Measurements from ENCODE around the gene COL18A1.

The COL18A1 gene

DNA sequence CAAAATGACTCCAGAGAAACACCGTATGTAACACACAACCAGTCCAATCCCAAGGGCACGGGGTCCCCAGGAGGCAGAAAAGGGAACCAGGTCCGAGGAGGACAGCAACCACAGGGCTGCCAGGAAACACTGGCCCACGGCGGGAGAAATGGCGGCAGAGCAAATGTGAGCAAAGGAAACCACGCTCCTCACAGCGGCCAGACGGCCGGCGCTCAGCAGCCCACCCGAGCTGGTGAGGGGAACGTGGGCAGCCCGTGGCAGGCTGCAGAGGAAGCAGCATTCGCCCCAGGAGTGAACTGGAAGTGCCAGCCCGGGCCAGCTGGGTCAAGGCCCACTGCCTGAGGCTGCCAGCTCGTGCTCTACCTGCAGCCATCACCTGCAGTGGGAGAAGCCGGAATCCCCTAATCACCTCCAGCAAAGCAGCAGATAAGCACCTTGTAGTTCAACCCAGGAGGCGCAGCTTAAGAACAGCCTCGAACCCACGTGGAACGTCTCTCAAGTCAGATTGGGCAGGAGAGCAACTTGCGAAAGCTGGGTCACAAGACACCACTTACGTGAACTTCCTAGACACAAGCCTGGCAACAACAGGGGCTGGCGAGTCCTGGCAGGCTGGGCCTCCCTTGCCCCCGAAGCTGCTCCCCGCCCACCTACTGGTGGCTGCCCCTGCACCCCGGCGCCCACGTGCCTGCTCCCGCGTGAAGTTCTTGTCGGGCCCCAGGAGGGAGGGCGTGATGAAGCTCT lies 130.5 kb downstream of the COL18A1 start:
- DNase-seq (ENCODE audit: low spot score) = no peak

- DNase-seq (ENCODE audit: low spot score) = no peak
These were observed 131.5 kb downstream of the COL18A1 start for GRCh38 chr21:45536301-45537081.

DNA sequence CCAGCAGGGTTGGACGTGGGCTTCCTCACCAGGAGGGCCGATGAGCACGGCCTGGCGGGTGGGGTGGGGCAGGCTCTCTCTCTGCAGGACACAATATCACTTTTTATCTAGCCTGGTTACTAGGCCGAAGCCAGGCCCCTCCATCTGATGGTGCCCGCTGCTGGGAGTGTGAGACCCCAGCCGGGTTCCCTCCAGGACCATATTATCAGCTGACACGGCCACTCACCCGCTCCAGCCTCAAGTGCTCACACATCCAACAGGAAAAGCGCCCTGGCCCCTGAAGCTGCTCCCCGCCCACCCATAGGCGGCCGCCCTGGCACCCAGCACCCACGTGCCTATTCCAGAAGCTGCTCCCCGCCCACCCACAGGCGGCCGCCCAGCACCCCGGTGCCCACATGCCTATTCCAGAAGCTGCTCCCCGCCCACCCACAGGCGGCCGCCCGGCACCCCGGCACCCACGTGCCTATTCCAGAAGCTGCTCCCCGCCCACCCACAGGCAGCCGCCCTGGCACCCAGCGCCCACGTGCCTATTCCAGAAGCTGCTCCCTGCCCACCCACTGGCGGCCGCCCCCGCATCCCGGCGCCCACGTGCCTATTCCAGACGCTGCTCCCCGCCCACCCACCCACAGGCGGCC lies 132.3 kb downstream of the COL18A1 start:
- DNase-seq (ENCODE audit: low spot score) = no peak

DNA sequence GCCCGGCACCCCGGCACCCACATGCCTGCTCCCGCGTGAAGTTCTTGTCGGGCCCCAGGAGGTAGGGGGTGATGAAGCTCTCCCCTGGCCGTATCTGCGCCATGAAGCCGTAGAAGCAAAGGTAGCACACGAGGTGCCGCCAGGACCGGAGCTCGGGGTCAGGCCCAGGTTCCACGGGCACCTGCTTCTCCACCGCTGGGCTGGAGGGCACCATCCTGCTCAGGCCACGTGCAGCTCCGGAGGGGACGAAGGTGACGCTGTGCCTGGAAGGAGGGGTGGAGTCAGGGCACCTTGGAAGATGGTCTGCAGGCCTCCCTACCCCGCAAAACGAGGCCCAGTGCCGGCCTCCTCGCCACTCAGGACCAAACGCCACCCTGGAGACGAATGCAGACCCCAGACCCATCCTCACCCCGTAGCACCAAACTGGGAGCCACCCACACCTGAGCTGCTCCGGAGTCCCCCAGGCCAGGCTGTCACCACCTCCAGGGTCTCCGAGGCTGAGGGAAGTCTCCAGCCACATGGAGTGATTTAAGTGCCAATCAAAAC lies 132.9 kb downstream of the COL18A1 start:
- no peak for DNase-seq (ENCODE audit: low spot score)

DNA sequence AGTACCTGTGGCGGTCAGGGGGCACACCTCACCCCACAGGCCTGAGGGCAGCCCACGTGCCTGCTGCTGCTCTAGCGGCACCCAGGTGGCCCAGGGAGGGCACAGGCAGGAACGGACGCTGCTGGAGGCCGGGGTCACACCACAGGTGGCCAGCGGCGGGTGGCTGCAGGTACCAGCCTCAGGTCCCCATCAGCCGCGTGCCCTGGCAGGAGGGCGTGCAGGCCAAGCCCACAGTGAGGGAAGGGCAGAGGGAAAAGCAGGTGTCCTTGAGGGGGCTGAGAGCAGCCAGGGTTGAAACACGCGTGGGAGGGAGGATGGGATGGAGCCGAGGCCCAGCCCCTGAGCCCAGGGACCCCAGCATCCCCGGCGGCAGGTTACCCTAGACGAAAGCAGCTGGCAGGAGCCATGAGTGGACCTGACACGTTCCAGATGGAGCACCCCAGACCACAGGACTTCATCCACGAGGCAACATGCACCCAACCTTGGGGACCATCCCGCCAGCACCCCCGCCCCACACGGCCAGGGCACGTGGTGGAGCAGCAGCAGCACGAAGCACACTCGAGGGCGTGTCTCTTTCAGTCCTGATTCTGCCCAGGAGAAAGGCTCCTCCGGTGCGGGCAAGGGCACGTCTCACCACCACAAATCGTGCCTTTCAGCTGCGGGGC lies 133.5 kb downstream of the COL18A1 start:
- DNase-seq (ENCODE audit: low spot score) = no peak

DNA sequence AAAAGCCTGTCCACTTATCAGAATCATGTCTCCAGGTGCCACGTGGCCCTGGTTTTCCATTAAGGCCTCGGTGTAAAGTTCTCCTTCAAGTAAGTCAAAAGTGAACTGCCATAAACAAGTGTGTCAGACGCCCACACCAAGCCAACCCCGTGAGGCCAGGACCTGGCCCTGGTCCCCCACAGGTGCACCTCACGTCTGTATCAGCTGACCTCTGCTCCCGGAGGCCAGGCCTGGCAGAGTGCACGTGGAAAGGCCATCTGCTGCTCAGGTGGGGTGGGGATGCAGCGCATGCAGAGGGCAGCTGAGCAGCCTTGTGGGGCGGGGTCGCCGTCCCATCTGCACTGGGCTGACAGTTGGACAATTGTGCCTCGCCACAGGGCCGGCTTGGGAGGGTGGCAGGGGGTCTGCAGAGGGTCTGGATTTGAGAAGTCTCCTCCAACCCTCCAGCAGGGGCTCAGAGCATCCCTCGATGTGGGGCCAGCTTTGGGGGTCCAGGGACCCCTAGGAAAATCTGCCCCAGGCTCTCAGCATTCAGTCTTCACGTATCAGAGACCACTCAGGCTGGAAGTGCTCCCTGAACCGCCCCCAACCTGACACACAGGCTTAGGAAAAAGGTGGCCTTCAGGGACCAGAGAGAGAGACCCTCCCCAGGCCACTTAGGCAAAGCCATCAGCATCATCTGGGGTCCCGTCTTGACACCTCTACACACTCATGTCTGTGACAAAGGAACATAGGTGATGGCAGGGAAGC lies 134.3 kb downstream of the COL18A1 start:
- DNase-seq (ENCODE audit: low spot score) = no peak

- DNase-seq (ENCODE audit: low spot score) = no peak
These were observed 135.0 kb downstream of the COL18A1 start for GRCh38 chr21:45539796-45540600.

- DNase-seq (ENCODE audit: low spot score) = no peak
These were observed 135.6 kb downstream of the COL18A1 start for GRCh38 chr21:45540601-45540970.

GRCh38 chr21:45541221-45542039 lies 136.5 kb downstream of the COL18A1 start:
- DNase-seq (ENCODE audit: low spot score) = peak; percentile 92

GRCh38 chr21:45542242-45542666 lies 137.3 kb downstream of the COL18A1 start, which contains the start of gene SLC19A1:
Gene SLC19A1, minus strand, starts transcription at chr21:45542440. Its CDS starts 4,481 bp downstream, at chr21:45537959.
- DNase-seq (ENCODE audit: low spot score) = peak; percentile 98

DNA sequence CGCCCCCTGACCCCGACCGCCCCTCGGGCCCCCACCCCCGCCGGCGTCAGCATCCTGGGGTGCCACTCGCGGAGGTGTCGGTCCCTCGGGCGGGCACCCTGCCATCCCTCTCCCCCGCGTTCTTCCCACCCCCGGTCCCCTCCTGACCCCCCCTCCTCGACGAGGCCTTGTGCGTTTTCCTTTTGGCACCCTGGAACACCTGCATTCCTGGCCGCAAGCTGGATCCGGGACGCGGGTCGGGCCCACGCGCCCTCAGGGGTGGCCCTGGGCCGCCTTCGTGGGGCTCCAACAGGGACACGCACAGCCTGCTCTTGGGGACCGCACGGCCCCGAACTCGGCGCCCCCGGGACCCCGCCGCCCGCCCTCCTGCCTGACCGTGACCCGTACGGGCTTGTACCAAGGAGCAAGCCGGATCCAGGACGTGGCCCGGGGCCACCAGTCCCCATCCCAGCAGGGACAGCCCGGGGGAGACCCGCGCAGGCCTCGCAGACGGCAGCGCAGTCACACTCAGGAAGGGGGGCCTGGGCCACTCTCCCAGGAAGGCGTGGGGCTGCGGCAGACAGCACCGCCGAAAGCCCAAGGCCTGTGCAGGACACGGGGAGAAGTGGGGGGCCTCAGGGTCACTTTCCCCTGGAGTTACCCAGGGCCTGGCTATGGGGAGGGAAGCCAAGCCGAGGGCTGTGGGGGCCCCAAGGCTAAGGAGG lies 137.9 kb downstream of the COL18A1 start:
- DNase-seq (ENCODE audit: low spot score) = no peak

DNA sequence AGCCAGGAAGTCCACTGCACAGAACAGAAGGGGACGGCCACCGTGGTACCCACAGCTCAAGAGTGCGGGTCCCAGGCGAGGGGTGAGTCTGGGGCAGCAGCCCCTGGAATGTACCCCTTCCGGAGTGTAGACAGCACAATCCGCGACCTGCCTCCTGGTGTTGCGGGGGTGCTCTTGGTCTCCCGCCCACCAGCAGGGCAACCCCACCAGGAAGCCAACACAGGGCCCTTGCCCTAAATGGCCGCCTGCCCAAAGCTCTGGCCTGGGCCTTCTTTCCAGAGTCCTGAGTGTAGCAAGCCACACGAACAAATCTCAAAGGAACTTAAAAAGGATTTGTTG lies 138.4 kb downstream of the COL18A1 start:
- DNase-seq (ENCODE audit: low spot score) = no peak

DNA sequence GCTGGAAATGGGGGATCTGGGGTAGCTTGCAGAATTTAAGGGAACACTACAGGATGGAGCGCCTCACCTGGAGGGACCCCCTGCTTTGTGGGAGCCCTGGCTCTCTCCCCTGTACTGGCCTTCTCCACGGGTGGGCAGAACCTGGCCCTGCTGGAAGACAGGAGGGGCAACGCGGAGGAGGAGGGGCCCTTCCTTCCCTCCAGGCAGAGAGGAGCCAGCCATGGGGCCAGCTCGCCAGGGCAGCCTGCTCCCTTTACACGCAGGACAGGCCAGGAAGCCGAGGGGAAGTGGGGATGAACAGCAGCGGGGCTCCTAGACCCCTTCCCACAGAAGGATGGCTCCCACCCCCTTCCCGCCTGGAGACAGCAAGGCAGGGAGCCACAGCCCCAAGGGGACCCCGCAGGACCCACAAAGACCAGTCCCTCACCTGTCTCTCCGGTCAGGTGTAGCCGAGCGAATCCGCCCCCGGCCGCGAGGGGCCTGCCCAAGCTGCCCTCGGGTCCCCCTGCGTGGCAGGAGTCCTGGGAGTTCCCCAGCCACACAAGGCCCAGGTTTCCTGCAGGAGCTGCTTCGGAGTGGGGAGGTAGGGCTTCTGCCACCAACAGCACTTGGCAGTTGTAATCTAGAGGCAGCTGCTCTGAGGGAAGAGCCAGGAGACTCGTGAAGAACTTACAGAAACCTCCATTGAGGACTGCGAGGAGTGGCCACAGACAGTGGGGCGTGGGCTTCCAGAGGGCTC lies 138.9 kb downstream of the COL18A1 start:
- DNase-seq (ENCODE audit: low spot score) = no peak

DNA sequence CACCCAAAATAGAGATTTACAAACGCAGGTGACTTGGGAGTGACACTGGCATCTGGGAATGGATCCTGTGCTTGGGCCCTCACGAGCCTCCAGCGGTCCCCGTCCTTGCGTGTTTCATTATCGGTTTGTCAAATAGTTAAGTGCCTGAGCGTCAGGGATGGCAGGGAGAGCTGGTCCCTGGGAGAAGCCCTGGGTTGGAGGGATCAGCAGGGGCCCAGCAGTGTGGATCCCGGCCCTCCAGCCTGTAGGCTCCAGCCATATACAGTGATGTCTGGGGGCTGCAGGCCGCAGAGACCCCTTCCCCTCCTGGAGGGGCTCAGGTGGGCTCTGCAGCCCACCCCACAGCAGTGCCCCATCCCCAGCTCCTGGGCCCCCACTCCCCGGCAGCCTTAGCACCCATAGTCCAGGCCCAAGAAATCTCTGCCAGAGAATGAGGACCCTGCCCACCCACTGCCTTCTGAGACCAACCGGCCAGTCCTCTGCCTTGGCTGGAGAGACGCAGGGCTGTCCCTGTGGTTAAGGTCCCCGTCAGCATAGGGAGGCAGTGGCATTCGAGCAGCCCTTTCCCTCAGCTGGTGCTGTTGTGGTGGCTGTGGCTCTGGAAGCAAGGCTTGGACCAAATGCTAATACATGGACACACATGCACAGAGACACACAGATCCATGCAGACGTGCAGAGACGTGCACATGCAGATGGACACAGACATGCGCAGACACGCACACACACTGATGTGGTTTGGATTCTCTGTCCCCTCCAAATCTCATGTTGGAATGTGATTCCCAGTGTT lies 139.7 kb downstream of the COL18A1 start:
- DNase-seq (ENCODE audit: low spot score) = no peak

DNA sequence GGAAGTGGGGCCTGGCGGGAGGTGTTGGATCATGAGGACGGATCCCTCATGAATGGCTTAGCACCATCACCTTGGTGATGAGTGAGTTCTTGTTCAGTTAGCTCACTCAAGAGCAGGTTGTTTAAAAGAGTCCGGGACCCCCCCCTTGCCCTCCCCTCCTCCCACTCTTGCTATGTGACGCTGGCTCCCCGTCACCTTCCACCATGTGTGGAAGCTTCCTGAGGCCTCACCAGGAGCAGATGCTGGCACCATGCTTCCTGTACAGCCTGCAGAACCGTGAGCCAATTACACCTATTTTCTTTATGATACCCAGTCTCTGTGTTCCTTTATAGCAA lies 140.2 kb downstream of the COL18A1 start:
- DNase-seq (ENCODE audit: low spot score) = no peak

DNA sequence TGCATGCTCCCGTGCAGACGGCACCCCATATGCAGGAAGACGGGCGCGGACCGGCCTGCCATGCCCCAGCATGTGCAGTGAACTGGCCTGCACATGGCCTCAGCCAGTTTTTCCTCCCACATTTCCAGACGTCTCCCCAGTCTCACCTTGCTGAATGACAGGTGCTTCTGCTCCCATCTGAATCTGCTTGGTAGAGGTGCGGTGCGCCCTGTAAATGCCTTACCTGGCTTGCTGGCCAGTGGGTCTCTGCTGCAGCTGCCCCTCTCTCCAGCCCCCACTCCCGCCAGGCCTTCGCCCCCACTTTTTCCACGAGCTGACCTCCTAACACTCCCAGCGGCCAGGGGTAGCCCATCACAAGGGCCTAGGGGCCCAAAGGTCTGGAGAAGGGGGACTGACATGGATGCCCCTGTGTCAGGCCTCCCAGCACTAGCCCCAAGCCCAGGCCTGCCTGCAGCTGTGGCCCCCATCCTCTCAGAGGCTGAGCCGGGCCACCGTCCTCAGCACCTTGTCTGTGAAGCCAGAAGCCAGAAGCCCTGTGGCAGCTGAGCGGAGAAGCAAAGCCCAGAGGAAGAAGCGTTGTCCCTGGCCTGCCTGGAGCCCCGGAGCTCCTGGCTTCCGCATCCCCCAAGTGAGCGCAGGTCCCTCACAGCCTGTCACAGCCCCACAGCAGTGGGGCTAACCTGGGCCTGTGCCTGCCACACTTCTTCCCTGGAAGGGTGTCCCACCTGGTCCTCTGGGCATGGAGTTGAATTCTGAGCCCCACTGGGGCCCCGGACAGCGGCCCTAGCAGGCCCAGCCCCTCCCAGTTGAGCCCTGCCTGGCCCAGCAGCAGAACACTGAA lies 140.9 kb downstream of the COL18A1 start:
- no peak for DNase-seq (ENCODE audit: low spot score)

All from GM03348 (cell line).